Nephron (organoid): Measurements from ENCODE around the gene ZFP91.

Experiments
- H3K27ac Mint-ChIP-seq, 3 experiments: 2 replicates each; pipeline ENCODE4 v1.8.0; 2020; ENCODE audit warnings: mixed read lengths in 3 of 3, mild to moderate bottlenecking in 2 of 3, moderate library complexity in 1 of 3
- H3K27me3 Mint-ChIP-seq: 2 replicates; pipeline ENCODE4 v1.8.0; 2021; ENCODE audit warnings: low read depth, mild to moderate bottlenecking, moderate library complexity, mixed read lengths
- H3K36me3 Mint-ChIP-seq: 2 replicates; pipeline ENCODE4 v1.8.0; 2020; ENCODE audit warnings: low read depth, mixed read lengths
- H3K4me1 Mint-ChIP-seq: 2 replicates; pipeline ENCODE4 v1.8.0; 2020; ENCODE audit warnings: mixed read lengths
- H3K4me3 Mint-ChIP-seq, 3 experiments: 2 replicates each; pipeline ENCODE4 v1.8.0; 2020; ENCODE audit warnings: mild to moderate bottlenecking in 3 of 3, mixed read lengths in 3 of 3, moderate library complexity in 2 of 3
- H3K9me3 Mint-ChIP-seq: 2 replicates; pipeline ENCODE4 v1.8.0; 2020; ENCODE audit warnings: mixed read lengths
- TF ChIP-seq, protein P1 (sequence below), 3 experiments: fragments of 200-600 bp; sonication (generic); IDR thresholded peaks; one replicate each; pipeline ENCODE4 v1.5.0; 2021; ENCODE audit warnings: antibody characterized with exemption in 3 of 3; ENCODE audit not compliant: unreplicated experiment in 3 of 3

ZFP91 gene

DNA sequence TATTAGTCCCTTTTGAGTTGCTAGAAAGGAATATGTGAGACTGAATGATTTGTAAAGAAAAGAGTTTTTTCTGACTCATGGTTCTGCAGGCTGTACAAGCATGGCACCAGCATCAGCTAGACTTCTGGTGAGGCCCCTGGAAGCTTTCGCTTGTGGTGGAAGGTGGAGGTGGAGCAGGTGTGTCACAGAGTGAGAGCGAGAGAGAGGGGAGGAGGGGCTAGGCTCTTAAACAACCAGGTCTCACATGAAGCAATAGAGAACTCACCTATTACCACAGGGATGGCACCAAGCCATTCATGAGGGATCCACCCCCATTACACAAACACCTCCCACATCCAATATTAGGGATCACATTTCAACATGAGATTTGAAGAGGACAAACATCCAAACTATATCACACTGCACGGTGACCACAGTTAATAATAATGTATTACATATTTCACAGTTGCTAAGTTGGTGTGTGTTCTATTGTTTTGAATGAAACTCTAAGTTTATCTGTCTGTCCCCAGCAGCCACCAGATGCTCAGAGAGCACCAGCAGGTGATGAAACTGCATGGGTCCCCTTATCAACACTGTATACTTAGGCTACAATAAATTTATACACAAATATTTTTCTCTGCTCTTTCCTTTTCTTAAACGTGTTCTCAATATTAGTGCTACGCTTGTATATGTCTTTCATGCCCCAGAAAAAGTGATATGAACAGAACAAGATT lies 14.1 kb downstream of the ZFP91 start:
- Mint-ChIP-seq H3K4me1 (peaks cover 25% of the 10 kb centered on the region), H3K4me3 (no peak overlapping the region), H3K27me3 (no peaks in the 10 kb centered on the region), H3K27ac (peak overlapping the region in 1 of 3 experiments; percentile 37), H3K36me3 (peaks cover 35% of the 10 kb centered on the region), H3K9me3 (no peaks in the 10 kb centered on the region)
- TF ChIP-seq, protein P1, sequence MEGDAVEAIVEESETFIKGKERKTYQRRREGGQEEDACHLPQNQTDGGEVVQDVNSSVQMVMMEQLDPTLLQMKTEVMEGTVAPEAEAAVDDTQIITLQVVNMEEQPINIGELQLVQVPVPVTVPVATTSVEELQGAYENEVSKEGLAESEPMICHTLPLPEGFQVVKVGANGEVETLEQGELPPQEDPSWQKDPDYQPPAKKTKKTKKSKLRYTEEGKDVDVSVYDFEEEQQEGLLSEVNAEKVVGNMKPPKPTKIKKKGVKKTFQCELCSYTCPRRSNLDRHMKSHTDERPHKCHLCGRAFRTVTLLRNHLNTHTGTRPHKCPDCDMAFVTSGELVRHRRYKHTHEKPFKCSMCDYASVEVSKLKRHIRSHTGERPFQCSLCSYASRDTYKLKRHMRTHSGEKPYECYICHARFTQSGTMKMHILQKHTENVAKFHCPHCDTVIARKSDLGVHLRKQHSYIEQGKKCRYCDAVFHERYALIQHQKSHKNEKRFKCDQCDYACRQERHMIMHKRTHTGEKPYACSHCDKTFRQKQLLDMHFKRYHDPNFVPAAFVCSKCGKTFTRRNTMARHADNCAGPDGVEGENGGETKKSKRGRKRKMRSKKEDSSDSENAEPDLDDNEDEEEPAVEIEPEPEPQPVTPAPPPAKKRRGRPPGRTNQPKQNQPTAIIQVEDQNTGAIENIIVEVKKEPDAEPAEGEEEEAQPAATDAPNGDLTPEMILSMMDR (IDR thresholded peaks at IDR 0.05; ENCODE audit: unreplicated experiment in 3 of 3), result no peak

DNA sequence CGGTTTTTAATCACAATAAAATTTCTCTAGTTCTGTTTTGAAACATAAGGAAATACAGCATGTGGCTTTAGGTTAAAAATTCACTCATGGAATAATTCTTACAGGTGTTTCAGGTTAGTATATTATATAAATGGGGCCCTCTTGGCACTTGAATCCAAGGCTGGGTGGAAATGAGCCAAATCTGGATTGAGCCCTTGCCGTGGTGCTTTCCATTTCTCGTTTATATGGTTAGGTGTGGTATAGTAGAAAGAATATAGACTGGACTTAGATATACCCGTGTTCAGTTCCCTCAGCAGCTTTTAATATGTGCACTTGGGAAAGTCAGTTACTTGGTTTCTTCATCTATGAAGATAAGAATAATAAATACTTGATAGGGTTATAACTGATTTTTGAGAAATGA lies 16.0 kb downstream of the ZFP91 start:
- TF ChIP-seq, protein P1 (IDR thresholded peaks at IDR 0.05; ENCODE audit: unreplicated experiment in 3 of 3), result no peak
- H3K4me3 Mint-ChIP-seq, result no peak overlapping the region
- H3K27me3 Mint-ChIP-seq, result no peaks in the 10 kb centered on the region
- H3K27ac Mint-ChIP-seq, result no peak overlapping the region
- H3K36me3 Mint-ChIP-seq, result peaks cover 35% of the 10 kb centered on the region
- H3K4me1 Mint-ChIP-seq, result peaks cover 32% of the 10 kb centered on the region
- H3K9me3 Mint-ChIP-seq, result no peaks in the 10 kb centered on the region

DNA sequence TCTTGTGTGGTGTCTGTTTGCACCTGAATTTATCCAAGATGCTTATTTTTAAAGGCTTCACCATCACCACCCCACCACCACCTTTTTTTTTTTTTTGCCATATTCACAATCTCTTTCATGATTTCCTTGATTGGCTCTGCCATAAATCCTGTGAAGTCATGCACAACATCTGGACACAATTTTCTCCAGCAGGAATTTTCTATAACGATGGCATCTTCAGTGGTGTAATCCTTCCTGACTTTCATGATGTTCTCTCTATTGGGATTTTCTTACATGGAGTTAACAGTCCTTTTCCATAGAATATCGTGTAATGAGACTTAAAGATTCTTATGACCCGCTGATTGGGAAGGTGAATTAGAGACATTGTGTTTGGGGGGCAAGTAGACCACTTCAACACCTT lies 17.8 kb downstream of the ZFP91 start:
- H3K27me3 Mint-ChIP-seq, result no peaks in the 10 kb centered on the region

GRCh38 chr11:58597486-58598144 lies 18.8 kb downstream of the ZFP91 start:
- Mint-ChIP-seq H3K27me3 (no peaks in the 10 kb centered on the region), H3K27ac (no peak overlapping the region), H3K4me3 (no peak overlapping the region), H3K36me3 (peaks cover 30% of the 10 kb centered on the region), H3K9me3 (no peaks in the 10 kb centered on the region), H3K4me1 (peaks cover 28% of the 10 kb centered on the region)
- TF ChIP-seq, protein P1 (IDR thresholded peaks at IDR 0.05; ENCODE audit: unreplicated experiment in 3 of 3), result no peak

More for the DNA sequence above, 17.8 kb downstream of the ZFP91 start:
- H3K4me1 Mint-ChIP-seq, result peaks cover 32% of the 10 kb centered on the region
- peaks cover 28% of the 10 kb centered on the region for H3K36me3 Mint-ChIP-seq
- H3K27ac Mint-ChIP-seq, result no peak overlapping the region
- no peaks in the 10 kb centered on the region for H3K9me3 Mint-ChIP-seq
- TF ChIP-seq, protein P1 (IDR thresholded peaks at IDR 0.05; ENCODE audit: unreplicated experiment in 3 of 3), result no peak
- H3K4me3 Mint-ChIP-seq, result no peak overlapping the region

- H3K9me3 Mint-ChIP-seq, result no peaks in the 10 kb centered on the region
- H3K4me3 Mint-ChIP-seq, result no peak overlapping the region
- no peaks in the 10 kb centered on the region for H3K27me3 Mint-ChIP-seq
- H3K27ac Mint-ChIP-seq, result no peak overlapping the region
- peaks cover 12% of the 10 kb centered on the region for H3K4me1 Mint-ChIP-seq
- TF ChIP-seq, protein P1 (IDR thresholded peaks at IDR 0.05; ENCODE audit: unreplicated experiment in 3 of 3), result no peak
- H3K36me3 Mint-ChIP-seq, result peaks cover 27% of the 10 kb centered on the region
Observed at GRCh38 chr11:58600510-58600909, 21.6 kb downstream of the ZFP91 start.
